GM10266 (cell line): ENCODE data around the gene MXD1.
"Not testable (repeated sequence)": the region's sequence is repeated elsewhere in the genome, so short reads cannot be mapped to it uniquely, and the experiment has no call there.

Experiments used
- DNase-seq: peaks from one replicate; pipeline ENCODE4 v3.0.0; 2012; ENCODE audit errors: extremely low spot score
- TF ChIP-seq, protein P1 (sequence below): IDR thresholded peaks from 2 replicates; pipeline ENCODE4 v1.5.1; 2012; ENCODE audit warnings: mild to moderate bottlenecking, low read depth; ENCODE audit not compliant: control insufficient read depth, insufficient read depth; ENCODE audit errors: missing control alignments

The MXD1 gene

DNA sequence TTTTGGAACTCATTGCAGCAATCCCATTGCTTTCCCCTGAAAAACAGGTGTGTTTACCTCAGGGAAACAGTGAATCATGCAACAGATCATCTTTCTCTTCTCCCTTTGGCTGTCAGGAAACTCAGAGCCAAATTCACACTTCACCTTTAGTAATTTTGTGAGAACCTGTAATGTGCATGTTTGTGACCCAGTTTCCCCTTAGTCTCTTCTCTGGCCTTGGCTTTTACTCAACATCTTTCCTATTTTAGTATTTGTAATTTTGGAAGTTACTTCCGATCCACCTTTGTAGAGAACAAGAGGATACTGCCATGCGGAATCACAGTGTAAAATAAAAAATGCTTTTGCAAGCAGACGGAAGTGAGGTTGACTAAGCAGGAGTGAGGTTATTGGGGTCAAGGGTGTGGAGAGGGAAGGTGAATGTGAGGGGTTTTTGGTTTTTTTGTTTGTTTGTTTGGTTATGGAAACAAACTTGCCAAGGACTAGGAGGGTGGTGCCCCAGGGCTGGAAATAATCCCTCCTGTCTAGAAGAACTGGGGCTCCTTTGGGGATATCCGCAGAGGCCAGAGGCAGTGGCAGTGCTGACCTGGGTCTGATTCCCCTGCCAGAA, 32.5 kb downstream of the MXD1 start:
- DNase-seq: no peak
- TF ChIP-seq, protein P1, sequence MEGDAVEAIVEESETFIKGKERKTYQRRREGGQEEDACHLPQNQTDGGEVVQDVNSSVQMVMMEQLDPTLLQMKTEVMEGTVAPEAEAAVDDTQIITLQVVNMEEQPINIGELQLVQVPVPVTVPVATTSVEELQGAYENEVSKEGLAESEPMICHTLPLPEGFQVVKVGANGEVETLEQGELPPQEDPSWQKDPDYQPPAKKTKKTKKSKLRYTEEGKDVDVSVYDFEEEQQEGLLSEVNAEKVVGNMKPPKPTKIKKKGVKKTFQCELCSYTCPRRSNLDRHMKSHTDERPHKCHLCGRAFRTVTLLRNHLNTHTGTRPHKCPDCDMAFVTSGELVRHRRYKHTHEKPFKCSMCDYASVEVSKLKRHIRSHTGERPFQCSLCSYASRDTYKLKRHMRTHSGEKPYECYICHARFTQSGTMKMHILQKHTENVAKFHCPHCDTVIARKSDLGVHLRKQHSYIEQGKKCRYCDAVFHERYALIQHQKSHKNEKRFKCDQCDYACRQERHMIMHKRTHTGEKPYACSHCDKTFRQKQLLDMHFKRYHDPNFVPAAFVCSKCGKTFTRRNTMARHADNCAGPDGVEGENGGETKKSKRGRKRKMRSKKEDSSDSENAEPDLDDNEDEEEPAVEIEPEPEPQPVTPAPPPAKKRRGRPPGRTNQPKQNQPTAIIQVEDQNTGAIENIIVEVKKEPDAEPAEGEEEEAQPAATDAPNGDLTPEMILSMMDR: no peak

DNA sequence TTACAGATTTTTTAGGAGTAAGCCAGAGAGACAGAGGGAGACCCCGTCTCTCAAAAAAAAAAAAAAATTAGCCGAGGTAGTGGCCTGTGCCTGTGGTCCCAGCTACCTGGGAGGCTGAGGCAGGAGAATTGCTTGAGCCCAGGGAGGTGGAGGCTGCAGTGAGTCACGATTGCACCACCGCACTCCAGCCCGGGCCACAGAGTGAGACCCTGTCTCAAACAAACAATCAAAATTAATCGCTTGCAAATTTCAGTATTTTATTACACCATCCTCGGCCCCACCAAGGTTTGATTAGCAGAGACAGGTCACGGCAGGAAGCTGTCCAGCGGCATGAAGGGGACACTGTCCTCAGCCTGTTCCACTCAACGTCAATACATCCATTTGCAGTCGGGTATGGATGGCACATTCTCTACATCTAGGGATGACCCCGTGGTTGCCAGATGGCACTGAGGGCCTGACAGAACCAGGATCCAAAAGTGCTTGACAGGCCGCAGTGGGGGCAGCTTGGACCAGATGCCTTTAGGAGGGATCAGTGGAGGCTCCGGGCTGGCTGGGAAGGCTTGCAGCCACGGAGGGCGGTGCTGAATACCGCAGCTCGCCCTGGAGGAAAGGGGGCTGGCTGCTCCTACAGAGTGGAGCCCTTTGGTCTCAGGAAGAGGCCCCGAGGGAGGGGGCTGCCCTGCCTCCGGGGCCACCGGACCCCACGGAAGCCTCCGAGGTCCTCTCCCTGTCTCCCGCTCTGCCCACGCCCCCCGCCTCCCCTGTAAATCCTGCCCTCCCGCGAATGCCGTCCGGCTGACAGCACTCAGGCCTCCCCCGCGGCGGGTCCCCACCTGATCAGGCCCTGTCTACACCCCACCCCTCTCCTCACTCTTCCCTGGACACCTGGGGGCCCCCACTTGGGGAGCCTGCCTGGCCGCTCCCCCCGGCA, 33.4 kb downstream of the MXD1 start:
- DNase-seq: no peak
- TF ChIP-seq, protein P1: no peak

DNA sequence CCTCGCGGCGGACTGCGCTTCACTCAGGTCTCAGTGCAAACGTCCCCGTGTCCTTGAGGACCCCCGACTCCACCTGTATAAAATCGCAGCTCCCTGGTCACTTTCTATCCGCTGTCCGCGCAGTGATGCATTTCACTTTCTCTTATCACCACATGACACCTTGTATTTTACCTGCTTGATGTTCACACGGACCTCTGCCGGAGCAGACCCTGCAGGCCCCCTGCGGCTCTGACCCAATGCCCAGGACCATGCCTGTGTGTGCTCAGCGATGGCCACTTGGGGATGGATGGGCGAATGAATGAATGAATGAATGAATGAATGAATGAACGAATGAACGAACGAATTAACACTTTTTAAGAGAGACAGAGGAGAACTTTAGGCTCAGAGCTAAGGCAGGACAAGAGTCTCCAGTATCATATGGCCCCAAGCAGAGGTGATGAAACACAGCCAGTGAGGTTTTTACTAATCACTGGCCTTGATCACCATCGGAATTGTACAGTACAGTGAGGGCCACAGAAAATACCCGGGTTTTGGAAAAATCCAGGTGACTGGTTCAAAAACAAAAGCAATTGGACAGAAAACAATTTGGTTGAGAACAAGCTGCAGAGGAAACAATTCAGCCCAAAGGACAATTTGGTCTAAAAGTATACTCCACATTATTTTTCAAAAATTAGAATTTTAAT, 34.2 kb downstream of the MXD1 start:
- DNase-seq: no peak
- TF ChIP-seq, protein P1: no peak

DNA sequence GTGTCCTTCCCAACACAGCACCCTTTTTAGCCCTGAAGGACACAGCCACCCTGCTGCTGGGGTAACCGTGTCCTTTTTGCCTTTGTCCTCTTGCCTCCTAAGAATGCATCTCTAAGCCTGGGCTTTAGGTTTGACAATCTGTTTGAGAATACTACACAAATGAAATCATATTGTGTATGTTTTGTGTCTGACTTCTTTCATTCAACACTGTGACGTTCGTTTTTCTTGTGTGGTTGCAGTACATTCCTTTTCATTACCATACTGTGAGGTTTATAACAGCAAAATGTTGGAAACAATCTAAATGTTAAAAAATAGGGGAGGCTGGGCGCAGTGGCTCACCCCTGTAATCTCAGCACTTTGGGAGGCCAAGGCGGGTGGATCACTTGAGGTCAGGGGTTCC, 35.3 kb downstream of the MXD1 start:
- TF ChIP-seq, protein P1: no peak
- DNase-seq: no peak

DNA sequence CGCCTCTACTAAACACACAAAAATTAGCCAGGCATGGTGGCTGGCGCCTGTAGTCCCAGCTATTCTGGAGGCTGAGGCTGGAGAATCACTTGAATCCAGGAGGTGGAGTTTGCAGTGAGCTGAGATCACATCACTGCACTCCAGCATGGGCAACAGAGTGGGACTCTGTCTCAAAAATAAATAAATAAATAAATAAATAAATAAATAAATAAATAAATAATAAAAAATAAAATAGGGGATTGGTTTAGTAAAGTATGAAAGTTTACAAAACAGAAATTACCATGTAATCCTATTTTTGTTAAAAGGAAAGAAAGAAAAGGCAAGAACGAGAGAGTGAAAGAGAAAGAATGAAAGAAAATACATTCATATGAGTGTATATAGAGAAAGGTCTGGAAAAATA, 35.8 kb downstream of the MXD1 start:
- DNase-seq: not testable (repeated sequence)

DNA sequence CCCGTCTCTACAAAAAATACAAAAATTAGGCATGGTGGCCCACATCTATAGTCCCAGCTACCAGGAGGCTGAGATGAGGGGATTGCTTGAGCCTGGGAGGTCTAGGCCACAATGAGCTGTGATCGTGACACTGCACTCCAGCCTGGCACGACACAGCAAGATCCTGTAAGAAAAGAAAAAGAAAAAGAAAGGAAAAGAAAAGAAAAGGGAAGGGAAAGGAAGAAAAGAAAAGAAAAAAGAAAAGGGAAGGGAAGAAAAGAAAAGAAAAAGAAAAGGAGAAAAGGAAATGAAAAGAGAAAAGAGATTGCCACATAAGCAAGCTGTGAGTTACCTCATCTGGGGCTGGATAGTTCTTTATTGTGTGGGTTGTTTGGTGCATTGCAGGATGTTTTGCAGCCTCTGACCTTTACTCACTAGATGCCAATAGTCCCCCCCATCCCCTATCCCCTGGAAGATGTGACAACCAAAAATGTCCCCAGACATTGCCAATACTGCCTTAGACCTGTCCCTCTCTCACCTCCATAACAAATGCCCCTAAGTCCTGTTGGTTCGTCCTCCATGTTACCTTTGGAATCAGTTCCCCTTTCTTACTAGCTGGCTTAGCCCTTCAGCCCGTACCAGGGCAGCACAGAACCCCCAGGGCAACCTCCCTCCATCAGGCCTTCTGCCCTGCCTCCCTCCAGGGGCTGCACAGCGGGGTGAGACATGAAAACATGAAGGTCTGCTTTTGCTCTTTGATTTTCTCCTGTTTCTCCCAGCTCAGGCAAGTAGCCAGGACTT, 37.6 kb downstream of the MXD1 start:
- DNase-seq: no peak
- TF ChIP-seq, protein P1: no peak

DNA sequence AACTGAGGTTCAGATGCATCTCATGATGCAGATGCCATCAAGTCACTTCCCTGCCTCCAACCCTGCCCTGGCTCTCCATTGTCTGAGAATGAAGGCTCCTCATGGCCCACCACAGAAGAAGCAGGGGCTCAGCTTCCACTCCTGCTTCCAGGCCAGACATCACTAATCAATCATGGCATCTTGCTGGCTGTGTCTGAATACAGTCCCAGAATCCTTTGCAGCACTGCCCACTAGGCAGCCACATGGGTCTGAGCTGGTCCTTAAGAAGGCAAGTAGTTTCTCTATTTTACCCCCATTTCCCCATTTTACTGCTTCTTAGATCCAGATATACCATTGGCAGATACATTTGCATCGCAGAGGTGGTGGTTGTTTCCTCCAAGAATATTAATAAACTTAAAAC, 39.2 kb downstream of the MXD1 start:
- TF ChIP-seq, protein P1: no peak
- DNase-seq: no peak
